Mesothelial cell of epicardium (in vitro differentiated cells): ENCODE measurements around the gene KRI1. TPM values are rescaled to one million over a fixed set of nuclear protein-coding genes. Genes with fewer than 3 reads are reported as not detected.

Experiments used
- DNase-seq, 2 experiments: peaks; one replicate each; pipeline ENCODE4 v3.0.0; 2021; ENCODE audit warnings: low spot score in 2 of 2; ENCODE audit not compliant: unreplicated experiment in 2 of 2
- H3K27ac Mint-ChIP-seq: 2 replicates; pipeline ENCODE4 v1.8.0; 2021; ENCODE audit warnings: mixed read lengths
- H3K27me3 Mint-ChIP-seq: 2 replicates; pipeline ENCODE4 v1.8.0; 2021; ENCODE audit warnings: low read depth, mixed read lengths
- H3K36me3 Mint-ChIP-seq: 2 replicates; pipeline ENCODE4 v1.8.0; 2021; ENCODE audit warnings: mixed read lengths
- H3K4me1 Mint-ChIP-seq: 2 replicates; pipeline ENCODE4 v1.8.0; 2021; ENCODE audit warnings: mixed read lengths
- H3K4me3 Mint-ChIP-seq: 2 replicates; pipeline ENCODE4 v1.8.0; 2021; ENCODE audit warnings: mild to moderate bottlenecking, moderate library complexity, mixed read lengths
- H3K9me3 Mint-ChIP-seq: 2 replicates; pipeline ENCODE4 v1.8.0; 2021; ENCODE audit warnings: mixed read lengths
- microRNA-seq: library from miRNA; unstranded; fragments of <30 nt; microRNA quantifications from one replicate; pipeline ENCODE4 v1.2.0, GENCODE V29; 2021; ENCODE audit warnings: inconsistent platforms, mixed read lengths
- total RNA-seq: library from RNA; stranded (reverse); gene quantifications from 3 replicates; pipeline ENCODE4 v1.2.1, GENCODE V29; 2021
- TF ChIP-seq, protein P1 (sequence below): fragments of 200-600 bp; sonication (generic); IDR thresholded peaks from one replicate; pipeline ENCODE4 v1.5.0; 2021; ENCODE audit warnings: antibody characterized with exemption; ENCODE audit not compliant: unreplicated experiment

KRI1 gene
- total RNA-seq, 1 donor from 2014 or later, result 27.4 TPM

- Mint-ChIP-seq H3K27me3 (peaks cover 18% of the 10 kb centered on the region), H3K36me3 (no peaks in the 10 kb centered on the region), H3K9me3 (no peaks in the 10 kb centered on the region), H3K27ac (no peak overlapping the region), H3K4me1 (peaks cover 5% of the 10 kb centered on the region), H3K4me3 (no peak overlapping the region)
- peak in 1 of 2 experiments; percentile 57 for DNase-seq
- TF ChIP-seq, protein P1, sequence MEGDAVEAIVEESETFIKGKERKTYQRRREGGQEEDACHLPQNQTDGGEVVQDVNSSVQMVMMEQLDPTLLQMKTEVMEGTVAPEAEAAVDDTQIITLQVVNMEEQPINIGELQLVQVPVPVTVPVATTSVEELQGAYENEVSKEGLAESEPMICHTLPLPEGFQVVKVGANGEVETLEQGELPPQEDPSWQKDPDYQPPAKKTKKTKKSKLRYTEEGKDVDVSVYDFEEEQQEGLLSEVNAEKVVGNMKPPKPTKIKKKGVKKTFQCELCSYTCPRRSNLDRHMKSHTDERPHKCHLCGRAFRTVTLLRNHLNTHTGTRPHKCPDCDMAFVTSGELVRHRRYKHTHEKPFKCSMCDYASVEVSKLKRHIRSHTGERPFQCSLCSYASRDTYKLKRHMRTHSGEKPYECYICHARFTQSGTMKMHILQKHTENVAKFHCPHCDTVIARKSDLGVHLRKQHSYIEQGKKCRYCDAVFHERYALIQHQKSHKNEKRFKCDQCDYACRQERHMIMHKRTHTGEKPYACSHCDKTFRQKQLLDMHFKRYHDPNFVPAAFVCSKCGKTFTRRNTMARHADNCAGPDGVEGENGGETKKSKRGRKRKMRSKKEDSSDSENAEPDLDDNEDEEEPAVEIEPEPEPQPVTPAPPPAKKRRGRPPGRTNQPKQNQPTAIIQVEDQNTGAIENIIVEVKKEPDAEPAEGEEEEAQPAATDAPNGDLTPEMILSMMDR, result peak; percentile 90
Measured at GRCh38 chr19:10510301-10510802, 55.5 kb downstream of the KRI1 start.

DNA sequence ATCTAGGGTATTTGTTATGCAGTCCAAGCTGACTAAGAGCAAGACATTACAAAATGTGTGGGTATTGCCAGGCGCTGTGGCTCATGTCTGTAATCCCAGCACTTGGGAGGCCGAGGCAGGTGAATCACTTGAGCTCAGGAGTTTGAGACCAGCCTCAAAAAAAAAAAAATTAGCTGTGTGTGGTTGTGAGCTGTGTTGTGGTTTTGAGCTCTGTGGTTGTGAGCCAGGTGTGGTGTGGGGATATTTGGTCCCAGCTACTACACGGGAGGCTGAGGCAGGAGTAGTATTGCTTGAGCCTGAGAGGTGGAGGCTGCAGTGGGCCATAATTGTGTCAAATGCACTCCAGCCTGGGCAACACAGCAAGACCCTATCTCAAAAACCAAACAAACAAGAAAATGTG is 57.1 kb downstream of the KRI1 start:
- H3K4me1 Mint-ChIP-seq, result peaks cover 5% of the 10 kb centered on the region
- H3K27ac Mint-ChIP-seq, result no peak overlapping the region
- H3K4me3 Mint-ChIP-seq, result no peak overlapping the region
- no peaks in the 10 kb centered on the region for H3K9me3 Mint-ChIP-seq
- peaks cover 8% of the 10 kb centered on the region for H3K27me3 Mint-ChIP-seq
- DNase-seq, result no peak
- H3K36me3 Mint-ChIP-seq, result no peaks in the 10 kb centered on the region
- TF ChIP-seq, protein P1, result no peak

DNA sequence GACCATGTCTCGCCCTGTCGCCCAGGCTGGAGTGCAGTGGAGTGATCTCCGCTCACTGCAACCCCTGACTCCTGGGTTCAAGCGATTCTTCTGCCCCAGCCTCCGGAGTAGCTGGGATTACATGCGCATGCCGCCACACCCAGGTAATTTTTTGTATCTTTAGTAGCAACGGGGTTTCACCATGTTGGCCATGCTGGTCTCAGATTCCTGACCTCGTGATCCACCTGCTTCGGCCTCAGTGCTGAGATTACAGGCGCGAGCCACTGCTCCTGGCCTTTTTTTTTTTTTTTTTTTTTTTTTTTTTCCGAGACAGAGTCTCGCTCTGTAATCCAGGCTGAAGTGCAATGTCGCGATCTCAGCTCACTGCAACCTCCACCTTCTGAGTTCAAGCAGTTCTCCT is 57.8 kb downstream of the KRI1 start:
- no peak for DNase-seq
- H3K36me3 Mint-ChIP-seq, result no peaks in the 10 kb centered on the region
- TF ChIP-seq, protein P1, result no peak
- H3K9me3 Mint-ChIP-seq, result no peaks in the 10 kb centered on the region
- peaks cover 5% of the 10 kb centered on the region for H3K4me1 Mint-ChIP-seq
- H3K4me3 Mint-ChIP-seq, result no peak overlapping the region
- no peak overlapping the region for H3K27ac Mint-ChIP-seq
- H3K27me3 Mint-ChIP-seq, result peaks cover 2% of the 10 kb centered on the region

DNA sequence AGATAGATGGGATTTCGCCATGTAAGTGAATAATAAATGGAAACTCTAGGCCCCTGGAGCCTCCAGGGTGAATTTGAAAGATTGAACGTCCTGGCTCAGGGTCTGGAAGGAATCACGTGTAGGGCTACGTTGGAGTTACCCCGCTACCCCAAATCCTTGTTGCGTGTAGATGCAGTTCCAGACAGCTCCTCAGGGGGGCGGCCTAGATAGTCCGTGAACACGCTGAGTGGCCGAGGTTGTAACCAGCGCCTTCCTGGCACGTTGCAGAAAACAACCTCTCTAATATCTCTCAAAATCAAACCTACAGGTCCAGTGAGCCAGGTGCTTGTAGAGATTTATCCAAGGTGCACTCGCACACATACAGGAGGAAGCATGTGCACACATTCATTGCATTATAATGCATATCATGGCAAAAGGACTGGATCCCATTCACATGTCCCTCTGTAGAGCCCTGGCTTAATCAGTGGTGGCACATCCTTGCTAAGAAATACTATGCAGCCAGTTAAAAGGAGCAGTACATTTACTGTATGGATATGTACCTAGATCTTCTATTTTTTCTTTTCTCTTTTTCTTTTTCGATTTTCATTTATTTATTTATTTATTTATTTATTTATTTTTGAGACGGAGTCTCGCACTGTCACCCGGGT is 60.1 kb downstream of the KRI1 start:
- Mint-ChIP-seq H3K36me3 (no peaks in the 10 kb centered on the region), H3K4me3 (peak overlapping the region; percentile 46), H3K27me3 (no peaks in the 10 kb centered on the region), H3K27ac (no peak overlapping the region), H3K4me1 (peaks cover 11% of the 10 kb centered on the region), H3K9me3 (no peaks in the 10 kb centered on the region)
- TF ChIP-seq, protein P1, result peak; percentile 75
- DNase-seq, result peak in 1 of 2 experiments; percentile 74

Small RNA genes lying within 50 kb of the gene (microRNA-seq; reads per million reads assigned to microRNA genes)
- gene MIR1238, result not detected

Other genes with a start within 250 kb of the KRI1 start
- 17.9 to 20.9 TPM (median 18.6 TPM) in 3 replicates for gene FDX2, start 250.0 kb downstream of the KRI1 start, total RNA-seq
- gene RAVER1, start 232.5 kb downstream of the KRI1 start, total RNA-seq, result 51.1 to 55.7 TPM (median 52.4 TPM) in 3 replicates
- gene ICAM3, start 226.4 kb downstream of the KRI1 start, total RNA-seq, result 2.0 to 2.7 TPM (median 2.3 TPM) in 3 replicates
- 142 to 148 TPM (median 146 TPM) in 3 replicates for gene TYK2, start 185.4 kb downstream of the KRI1 start, total RNA-seq
- gene CDC37, start 162.5 kb downstream of the KRI1 start, total RNA-seq, result 153 to 160 TPM (median 159 TPM) in 3 replicates
- gene PDE4A, start 145.5 kb downstream of the KRI1 start, total RNA-seq, result 2.9 to 3.1 TPM (median 3.0 TPM) in 3 replicates
- gene KEAP1, start 62.7 kb downstream of the KRI1 start, total RNA-seq, result 61.2 to 71.0 TPM (median 69.5 TPM) in 3 replicates
- gene S1PR5, start 48.6 kb downstream of the KRI1 start, total RNA-seq, result 2.2 to 2.4 TPM (median 2.4 TPM) in 3 replicates
- gene ATG4D, start 22.1 kb downstream of the KRI1 start, total RNA-seq, result 31.9 to 37.3 TPM (median 33.1 TPM) in 3 replicates
- 2.6 to 3.1 TPM (median 2.7 TPM) in 3 replicates for gene CDKN2D, start 3.0 kb upstream of the KRI1 start, total RNA-seq
- 25.9 to 32.5 TPM (median 32.1 TPM) in 3 replicates for gene AP1M2, start 21.3 kb upstream of the KRI1 start, total RNA-seq
- gene SLC44A2, start 59.5 kb upstream of the KRI1 start, total RNA-seq, result 340 to 349 TPM (median 342 TPM) in 3 replicates
- 606 to 617 TPM (median 613 TPM) in 3 replicates for gene ILF3, start 88.3 kb upstream of the KRI1 start, total RNA-seq
- gene QTRT1, start 135.4 kb upstream of the KRI1 start, total RNA-seq, result 57.9 to 66.6 TPM (median 62.5 TPM) in 3 replicates
- gene DNM2, start 152.1 kb upstream of the KRI1 start, total RNA-seq, result 126 to 128 TPM (median 128 TPM) in 3 replicates